CD4-positive, alpha-beta T cell (primary cell): ENCODE results near the gene EFNA4. TPM values are rescaled to one million over a fixed set of nuclear protein-coding genes. Genes with fewer than 3 reads are reported as not detected.

Experiments used
- ATAC-seq: fragments of 200-7000 bp; cut with Tn5 transposase; one replicate; pipeline ENCODE4 v1.10.0; 2022; ENCODE audit warnings: mild to moderate bottlenecking; ENCODE audit not compliant: poor library complexity
- CTCF ChIA-PET: fragments of 350-600 bp; sonication (Branson Sonifier 250); formaldehyde crosslinking; loops from one replicate; lab custom pipeline; 2021; ENCODE audit warnings: antibody characterized with exemption, inconsistent platforms; lab: Charles Lee
- POLR2A ChIA-PET: fragments of 350-600 bp; sonication (Branson Sonifier 250); formaldehyde crosslinking; loops from one replicate; lab custom pipeline; 2021; ENCODE audit warnings: antibody characterized with exemption, inconsistent platforms; lab: Charles Lee
- DNase-seq, 14 experiments: peaks; one replicate each; pipeline ENCODE4 v3.0.0-alpha.2; 2013 to 2020; ENCODE audit warnings: mixed read lengths in 2 of 14
- H3K27ac ChIP-seq, 2 donors: one replicate each; pipeline versions ENCODE4 v1.5.1 to v1.7.0; 2013; ENCODE audit warnings: low read length in 2 of 2, low read depth in 1 of 2, mild to moderate bottlenecking in 1 of 2
- H3K27me3 ChIP-seq, 2 experiments: 1 replicate in 1 of 2; 2 replicates in 1 of 2; pipeline versions ENCODE4 v1.6.1 to v1.7.0; 2013; ENCODE audit warnings: low read length in 2 of 2, control low read depth in 1 of 2, mild to moderate bottlenecking in 1 of 2, moderate library complexity in 1 of 2; ENCODE audit not compliant: insufficient read depth in 2 of 2, control insufficient read depth in 1 of 2
- H3K36me3 ChIP-seq: one replicate; pipeline ENCODE4 v1.6.1; 2013; ENCODE audit warnings: low read length, control low read depth; ENCODE audit not compliant: insufficient read depth
- H3K4me1 ChIP-seq: one replicate; pipeline ENCODE4 v1.6.1; 2013; ENCODE audit warnings: low read length, control low read depth; ENCODE audit not compliant: insufficient read depth
- H3K4me3 ChIP-seq: one replicate; pipeline ENCODE4 v1.5.1; 2013; ENCODE audit warnings: mild to moderate bottlenecking, low read length, moderate library complexity
- H3K9me3 ChIP-seq, 2 experiments: 1 replicate in 1 of 2; 2 replicates in 1 of 2; pipeline versions ENCODE4 v1.6.1 to v1.7.0; 2013; ENCODE audit warnings: low read length in 2 of 2, mild to moderate bottlenecking in 2 of 2, control low read depth in 1 of 2, moderate library complexity in 1 of 2; ENCODE audit not compliant: control insufficient read depth in 1 of 2, insufficient read depth in 1 of 2
- H3K27ac Mint-ChIP-seq: one replicate; pipeline ENCODE4 v1.8.0; 2020; ENCODE audit warnings: mixed read lengths
- H3K27me3 Mint-ChIP-seq: one replicate; pipeline ENCODE4 v1.8.0; 2021; ENCODE audit warnings: mixed read lengths
- H3K36me3 Mint-ChIP-seq: one replicate; pipeline ENCODE4 v1.8.0; 2021; ENCODE audit warnings: low read depth, mixed read lengths
- H3K4me1 Mint-ChIP-seq: one replicate; pipeline ENCODE4 v1.8.0; 2021; ENCODE audit warnings: low read depth, mixed read lengths
- H3K4me3 Mint-ChIP-seq: one replicate; pipeline ENCODE4 v1.8.0; 2020; ENCODE audit warnings: mild to moderate bottlenecking, mixed read lengths
- H3K9me3 Mint-ChIP-seq: one replicate; pipeline ENCODE4 v1.8.0; 2020; ENCODE audit warnings: mixed read lengths
- intact Hi-C, 2 experiments: fragments of 100-400 bp; cut with DNase I in 1 of 2; cut with micrococcal nuclease in 1 of 2; formaldehyde crosslinking; loops; one replicate each; pipeline versions ENCODE4 v1.15.1 to v1.9.0; 2023 to 2025; cut with DNase I, micrococcal nuclease
- total RNA-seq, 174 experiments: library from RNA in 2 of 174; stranded (reverse) in 2 of 174; gene quantifications; one replicate each; pipeline ENCODE4 v1.2.3 and lab custom pipeline; 2021 to 2026
- TF ChIP-seq, protein P1 (sequence below): fragments of 200-600 bp; IDR thresholded peaks from one replicate; pipeline ENCODE4 v1.8.0; 2022; ENCODE audit warnings: antibody characterized with exemption, mild to moderate bottlenecking

EFNA4 gene
- total RNA-seq, 2 experiments from 2014 or later = 2.4 to 3.3 TPM

DNA sequence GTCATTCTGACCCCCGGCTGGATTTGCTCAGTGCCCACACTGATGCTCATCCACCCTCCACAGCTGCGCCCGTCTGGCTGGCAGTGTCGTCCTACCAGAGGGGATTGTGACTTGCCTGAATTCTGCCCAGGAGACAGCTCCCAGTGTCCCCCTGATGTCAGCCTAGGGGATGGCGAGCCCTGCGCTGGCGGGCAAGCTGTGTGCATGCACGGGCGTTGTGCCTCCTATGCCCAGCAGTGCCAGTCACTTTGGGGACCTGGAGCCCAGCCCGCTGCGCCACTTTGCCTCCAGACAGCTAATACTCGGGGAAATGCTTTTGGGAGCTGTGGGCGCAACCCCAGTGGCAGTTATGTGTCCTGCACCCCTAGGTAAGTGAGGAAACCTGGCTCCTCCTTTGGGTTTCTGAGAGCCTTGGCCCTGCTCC, 5.7 kb upstream of the EFNA4 start:
- Mint-ChIP-seq H3K27me3 (no peaks in the 10 kb centered on the region), H3K9me3 (no peaks in the 10 kb centered on the region), H3K27ac (no peak overlapping the region), H3K4me1 (peaks cover 20% of the 10 kb centered on the region), H3K36me3 (peaks cover 4% of the 10 kb centered on the region), H3K4me3 (no peak overlapping the region)
- no peak for ATAC-seq
- ChIA-PET POLR2A (interaction anchor here (1.4 kb wide), 1 partner anchor 27 kb away, joined by 3 read pairs; no protein-coding TSS in a partner anchor), CTCF (interaction anchor here (2.7 to 6.5 kb wide), 2 partner anchors 13 to 28 kb away, joined by 16 to 38 read pairs; no protein-coding TSS in a partner anchor)
- Histone ChIP-seq H3K36me3 (peaks cover 24% of the 10 kb centered on the region), H3K4me3 (no peak overlapping the region), H3K27ac (no peak overlapping the region), H3K27me3 (no peaks in the 10 kb centered on the region), H3K9me3 (no peaks in the 10 kb centered on the region), H3K4me1 (peaks cover 26% of the 10 kb centered on the region)
- no peak for DNase-seq
- intact Hi-C loops = no loop called here
- TF ChIP-seq, protein P1, sequence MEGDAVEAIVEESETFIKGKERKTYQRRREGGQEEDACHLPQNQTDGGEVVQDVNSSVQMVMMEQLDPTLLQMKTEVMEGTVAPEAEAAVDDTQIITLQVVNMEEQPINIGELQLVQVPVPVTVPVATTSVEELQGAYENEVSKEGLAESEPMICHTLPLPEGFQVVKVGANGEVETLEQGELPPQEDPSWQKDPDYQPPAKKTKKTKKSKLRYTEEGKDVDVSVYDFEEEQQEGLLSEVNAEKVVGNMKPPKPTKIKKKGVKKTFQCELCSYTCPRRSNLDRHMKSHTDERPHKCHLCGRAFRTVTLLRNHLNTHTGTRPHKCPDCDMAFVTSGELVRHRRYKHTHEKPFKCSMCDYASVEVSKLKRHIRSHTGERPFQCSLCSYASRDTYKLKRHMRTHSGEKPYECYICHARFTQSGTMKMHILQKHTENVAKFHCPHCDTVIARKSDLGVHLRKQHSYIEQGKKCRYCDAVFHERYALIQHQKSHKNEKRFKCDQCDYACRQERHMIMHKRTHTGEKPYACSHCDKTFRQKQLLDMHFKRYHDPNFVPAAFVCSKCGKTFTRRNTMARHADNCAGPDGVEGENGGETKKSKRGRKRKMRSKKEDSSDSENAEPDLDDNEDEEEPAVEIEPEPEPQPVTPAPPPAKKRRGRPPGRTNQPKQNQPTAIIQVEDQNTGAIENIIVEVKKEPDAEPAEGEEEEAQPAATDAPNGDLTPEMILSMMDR = no peak

DNA sequence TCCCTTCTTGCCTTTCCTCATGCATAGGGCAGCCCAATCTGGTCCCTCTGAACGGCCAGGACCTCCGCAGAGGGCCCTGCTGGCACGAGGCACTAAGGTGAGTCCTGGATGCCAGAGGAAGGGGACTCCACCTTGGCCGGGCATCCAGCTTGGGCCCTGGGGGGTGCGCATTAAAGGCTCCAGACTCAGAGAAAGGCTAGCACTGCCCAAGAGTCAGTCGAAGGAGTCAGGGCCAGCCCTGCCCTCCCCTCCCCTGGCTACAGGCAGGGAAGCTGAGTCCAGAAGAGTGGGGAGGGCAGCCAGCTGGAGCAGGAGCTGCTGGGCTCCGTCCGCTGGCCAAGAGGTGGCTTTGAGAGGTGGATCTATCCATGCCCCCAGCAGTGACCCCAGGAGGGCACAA, 2.8 kb upstream of the EFNA4 start:
- ChIA-PET CTCF (interaction anchor here (1.2 to 6.5 kb wide), 12 partner anchors 9 to 501 kb away, joined by 3 to 78 read pairs (median 10); partner anchors contain the start of genes ADAM15, EFNA3 and PYGO2), POLR2A (interaction anchor here (1.3 to 1.4 kb wide), 2 partner anchors 9 to 10 kb away, joined by 4 to 10 read pairs; partner anchors contain the start of gene ADAM15)
- H3K4me1 Mint-ChIP-seq = peaks cover 32% of the 10 kb centered on the region
- TF ChIP-seq, protein P1 = no peak
- H3K36me3 Mint-ChIP-seq = peaks cover 8% of the 10 kb centered on the region
- Histone ChIP-seq H3K9me3 (no peaks in the 10 kb centered on the region), H3K27me3 (no peaks in the 10 kb centered on the region), H3K36me3 (peaks cover 20% of the 10 kb centered on the region), H3K4me1 (peaks cover 41% of the 10 kb centered on the region), H3K4me3 (no peak overlapping the region), H3K27ac (no peak overlapping the region)
- no peaks in the 10 kb centered on the region for H3K27me3 Mint-ChIP-seq
- intact Hi-C loops = loop anchor here (1.0 to 5.0 kb wide), 7 partner anchors 15 to 653 kb away; partner anchors contain the start of genes IL6R (in 1 of the 2), PYGO2 (in 1 of the 2), UBE2Q1 (in 1 of the 2) and ZBTB7B (in 1 of the 2)
- H3K4me3 Mint-ChIP-seq = no peak overlapping the region
- ATAC-seq = no peak
- DNase-seq = no peak
- no peak overlapping the region for H3K27ac Mint-ChIP-seq
- H3K9me3 Mint-ChIP-seq = no peaks in the 10 kb centered on the region

DNA sequence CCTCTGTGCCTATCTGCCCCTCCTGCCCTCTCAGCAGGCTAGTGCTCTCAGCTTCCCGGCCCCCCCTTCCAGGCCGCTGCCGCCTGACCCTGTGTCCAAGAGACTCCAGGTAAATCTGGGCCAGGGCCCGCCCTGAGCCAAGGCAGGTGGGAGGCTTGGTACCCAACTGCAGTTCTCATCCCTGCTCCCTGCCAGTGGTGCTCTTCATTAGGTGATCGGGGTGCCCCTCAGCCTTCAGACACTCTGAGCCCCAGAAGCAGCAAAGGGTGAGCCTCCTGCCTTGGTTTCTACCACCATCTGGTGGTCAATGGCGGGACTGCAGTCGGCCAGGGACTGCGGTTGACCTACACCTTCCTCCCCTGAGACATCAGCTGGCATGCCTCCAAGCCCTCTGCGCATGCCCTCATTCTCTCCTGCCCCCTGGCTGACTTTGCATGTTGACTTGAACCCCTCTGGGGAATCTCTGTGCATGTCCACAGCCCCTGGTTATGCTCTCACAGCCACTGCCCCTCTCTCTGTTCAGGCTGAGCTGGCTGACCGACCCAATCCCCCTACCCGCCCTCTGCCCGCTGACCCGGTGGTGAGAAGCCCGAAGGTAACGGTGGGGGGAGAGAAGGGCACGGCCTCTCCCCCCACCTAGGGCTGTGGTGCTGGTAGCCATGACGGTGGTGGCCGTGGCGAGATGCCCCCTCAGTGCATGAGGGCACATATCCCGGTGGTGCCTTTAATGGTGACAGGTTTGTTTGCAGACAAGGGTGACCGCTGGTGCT, 2.0 kb upstream of the EFNA4 start:
- Histone ChIP-seq H3K4me3 (no peak overlapping the region), H3K9me3 (no peaks in the 10 kb centered on the region), H3K27me3 (no peaks in the 10 kb centered on the region), H3K36me3 (peaks cover 15% of the 10 kb centered on the region), H3K27ac (no peak overlapping the region), H3K4me1 (peaks cover 41% of the 10 kb centered on the region)
- TF ChIP-seq, protein P1 = peak; percentile 98
- peak overlapping the region; percentile 85 for H3K4me3 Mint-ChIP-seq
- intact Hi-C loops = loop anchor here (1.0 to 5.0 kb wide), 9 partner anchors 16 to 654 kb away; partner anchors contain the start of genes IL6R (in 1 of the 2), PYGO2 (in 1 of the 2), UBE2Q1 (in 1 of the 2) and ZBTB7B (in 1 of the 2)
- H3K9me3 Mint-ChIP-seq = no peaks in the 10 kb centered on the region
- peak overlapping the region; percentile 51 for H3K27ac Mint-ChIP-seq
- CTCF ChIA-PET = interaction anchor here (0.6 to 6.5 kb wide), 32 partner anchors 10 to 1196 kb away, joined by 3 to 78 read pairs (median 4); partner anchors contain the start of genes ADAM15, EFNA3, FLAD1 and KRTCAP2
- peaks cover 32% of the 10 kb centered on the region for H3K4me1 Mint-ChIP-seq
- no peaks in the 10 kb centered on the region for H3K27me3 Mint-ChIP-seq
- POLR2A ChIA-PET = interaction anchor here (0.6 to 1.4 kb wide), 6 partner anchors 9 to 23 kb away, joined by 3 to 10 read pairs (median 4); partner anchors contain the start of genes ADAM15 and EFNA3
- peak; percentile 88 to 98 (median 94) for DNase-seq
- H3K36me3 Mint-ChIP-seq = peaks cover 8% of the 10 kb centered on the region
- peak; percentile 54 for ATAC-seq
